Measurements from ENCODE around the gene SAMHD1. TPM values are rescaled to one million over a fixed set of nuclear protein-coding genes. Genes with fewer than 3 reads are reported as not detected.
"Not testable (repeated sequence)": the region's sequence is repeated elsewhere in the genome, so short reads cannot be mapped to it uniquely, and the experiment has no call there.

Gene SAMHD1
- total and polyA plus RNA-seq, 7 experiments from 2014 or later, result 231 to 393 (median 271) TPM

- Histone ChIP-seq H3K36me3 (ENCODE audit: control insufficient read depth in 2 of 3, insufficient read depth in 3 of 3, low read length in 3 of 3) (peaks cover 26 to 62% (median 29%) of the 10 kb centered on the region in 3 experiments), H3K27ac (ENCODE audit: low read depth, low read length) (peak overlapping the region; percentile 55), H3K27me3 (ENCODE audit: control insufficient read depth in 2 of 2, insufficient read depth in 2 of 2, low read length in 2 of 2) (no peaks in the 10 kb centered on the region), H3K4me1 (ENCODE audit: control insufficient read depth in 2 of 2, insufficient read depth in 2 of 2, low read length in 2 of 2) (peaks cover 45 to 67% of the 10 kb centered on the region in 2 donors), H3K9me3 (ENCODE audit: control insufficient read depth in 2 of 3, low read length in 3 of 3) (no peaks in the 10 kb centered on the region), H3K4me3 (ENCODE audit: low read length) (no peak overlapping the region)
- POLR2A ChIA-PET, result interaction anchor here (0.6 to 1.8 kb wide), 7 partner anchors 8 to 26 kb away, joined by 3 to 5 read pairs (median 4); no protein-coding TSS in a partner anchor
- CTCF ChIA-PET, result interaction anchor here (0.8 to 1.3 kb wide), 6 partner anchors 17 to 75 kb away, joined by 3 to 4 read pairs (median 3); no protein-coding TSS in a partner anchor
- H3K36me3 Mint-ChIP-seq, result peaks cover 0 to 53% (median 40%) of the 10 kb centered on the region in 5 donors
- H3K4me1 Mint-ChIP-seq, result peaks cover 31 to 76% (median 63%) of the 10 kb centered on the region in 7 donors
- ATAC-seq (no peak), DNase-seq (no peak)
- intact Hi-C loops (cut with micrococcal nuclease), result no loop called here
- H3K27me3 Mint-ChIP-seq, result no peaks in the 10 kb centered on the region
- H3K27ac Mint-ChIP-seq, result peak overlapping the region in 7 of 9 donors; percentile 66 to 92 (median 86)
- no peaks in the 10 kb centered on the region for H3K9me3 Mint-ChIP-seq
- H3K4me3 Mint-ChIP-seq, result peak overlapping the region in 7 of 10 donors; percentile 19 to 72 (median 42)
Observed at GRCh38 chr20:36936341-36936740, 15.2 kb downstream of the SAMHD1 start.

- Histone ChIP-seq H3K36me3 (ENCODE audit: control insufficient read depth in 2 of 3, insufficient read depth in 3 of 3, low read length in 3 of 3) (peaks cover 38 to 68% (median 39%) of the 10 kb centered on the region in 3 experiments), H3K4me1 (ENCODE audit: control insufficient read depth in 2 of 2, insufficient read depth in 2 of 2, low read length in 2 of 2) (peaks cover 49 to 72% of the 10 kb centered on the region in 2 donors)
- not testable (repeated sequence) for H3K4me3 ChIP-seq (ENCODE audit: low read length); H3K27me3 ChIP-seq (ENCODE audit: control insufficient read depth in 2 of 2, insufficient read depth in 2 of 2, low read length in 2 of 2); ATAC-seq; H3K27ac ChIP-seq (ENCODE audit: low read depth, low read length); H3K27me3 Mint-ChIP-seq; H3K4me3 Mint-ChIP-seq; DNase-seq; H3K9me3 ChIP-seq (ENCODE audit: control insufficient read depth in 2 of 3, low read length in 3 of 3); H3K9me3 Mint-ChIP-seq
- H3K4me1 Mint-ChIP-seq, result peaks cover 18 to 82% (median 61%) of the 10 kb centered on the region in 7 donors
- ChIA-PET CTCF (interaction anchor here (0.5 to 1.1 kb wide), 2 partner anchors 13 to 330 kb away, joined by 4 to 5 read pairs; no protein-coding TSS in a partner anchor), POLR2A (interaction anchor here (0.9 to 4.6 kb wide), 6 partner anchors 10 to 65 kb away, joined by 3 to 37 read pairs (median 6); no protein-coding TSS in a partner anchor)
- peaks cover 0 to 58% (median 44%) of the 10 kb centered on the region in 5 donors for H3K36me3 Mint-ChIP-seq
- H3K27ac Mint-ChIP-seq, result peak overlapping the region in 4 of 9 donors; percentile 12 to 98 (median 97)
- intact Hi-C loops (cut with micrococcal nuclease), result loop anchor here (5.0 kb wide), 2 partner anchors 244 to 1201 kb away; partner anchors contain the start of genes MROH8 (in 1 of the 2) and RPN2 (in 1 of the 2)
Observed at GRCh38 chr20:36933571-36933970, 17.9 kb downstream of the SAMHD1 start.

- ATAC-seq (no peak), DNase-seq (no peak)
- no peaks in the 10 kb centered on the region for H3K27me3 Mint-ChIP-seq
- Histone ChIP-seq H3K27me3 (ENCODE audit: control insufficient read depth in 2 of 2, insufficient read depth in 2 of 2, low read length in 2 of 2) (no peaks in the 10 kb centered on the region), H3K4me1 (ENCODE audit: control insufficient read depth in 2 of 2, insufficient read depth in 2 of 2, low read length in 2 of 2) (peaks cover 47 to 64% of the 10 kb centered on the region in 2 donors), H3K36me3 (ENCODE audit: control insufficient read depth in 2 of 3, insufficient read depth in 3 of 3, low read length in 3 of 3) (peaks cover 37 to 69% (median 45%) of the 10 kb centered on the region in 3 experiments), H3K9me3 (ENCODE audit: control insufficient read depth in 2 of 3, low read length in 3 of 3) (no peaks in the 10 kb centered on the region), H3K4me3 (ENCODE audit: low read length) (no peak overlapping the region), H3K27ac (ENCODE audit: low read depth, low read length) (peak overlapping the region; percentile 34)
- ChIA-PET CTCF (interaction anchor here (0.5 to 1.1 kb wide), 3 partner anchors 13 to 329 kb away, joined by 3 to 5 read pairs (median 4); no protein-coding TSS in a partner anchor), POLR2A (interaction anchor here (0.7 to 4.6 kb wide), 7 partner anchors 9 to 82 kb away, joined by 3 to 37 read pairs (median 9); no protein-coding TSS in a partner anchor)
- H3K4me3 Mint-ChIP-seq, result peak overlapping the region in 8 of 10 donors; percentile 7 to 87 (median 48)
- intact Hi-C loops (cut with micrococcal nuclease), result loop anchor here (5.0 kb wide), 2 partner anchors 245 to 1200 kb away; partner anchors contain the start of genes MROH8 (in 1 of the 2) and RPN2 (in 1 of the 2)
- H3K36me3 Mint-ChIP-seq, result peaks cover 0 to 64% (median 44%) of the 10 kb centered on the region in 5 donors
- H3K4me1 Mint-ChIP-seq, result peaks cover 18 to 83% (median 61%) of the 10 kb centered on the region in 7 donors
- H3K9me3 Mint-ChIP-seq, result peaks cover 0 to 2% (median 0%) of the 10 kb centered on the region in 11 donors
- peak overlapping the region; percentile 71 to 99 (median 96) for H3K27ac Mint-ChIP-seq
Observed at GRCh38 chr20:36932476-36933426, 18.8 kb downstream of the SAMHD1 start.

GRCh38 chr20:36932067-36932466 is 19.4 kb downstream of the SAMHD1 start:
- intact Hi-C loops (cut with micrococcal nuclease), result loop anchor here (5.0 kb wide), 2 partner anchors 245 to 1200 kb away; partner anchors contain the start of genes MROH8 (in 1 of the 2) and RPN2 (in 1 of the 2)
- H3K36me3 ChIP-seq (ENCODE audit: control insufficient read depth in 2 of 3, insufficient read depth in 3 of 3, low read length in 3 of 3), result peaks cover 37 to 69% (median 45%) of the 10 kb centered on the region in 3 experiments
- peaks cover 0 to 66% (median 40%) of the 10 kb centered on the region in 5 donors for H3K36me3 Mint-ChIP-seq

GRCh38 chr20:36929691-36930090 is 21.8 kb downstream of the SAMHD1 start:
- H3K36me3 ChIP-seq (ENCODE audit: control insufficient read depth in 2 of 3, insufficient read depth in 3 of 3, low read length in 3 of 3), result peaks cover 34 to 68% (median 45%) of the 10 kb centered on the region in 3 experiments
- H3K4me3 ChIP-seq (ENCODE audit: low read length), result no peak overlapping the region
- DNase-seq (no peak), ATAC-seq (no peak)
- H3K9me3 ChIP-seq (ENCODE audit: control insufficient read depth in 2 of 3, low read length in 3 of 3), result no peaks in the 10 kb centered on the region
- H3K27ac Mint-ChIP-seq, result peak overlapping the region; percentile 68 to 99 (median 96)
- H3K27ac ChIP-seq (ENCODE audit: low read depth, low read length), result peak overlapping the region; percentile 70
- H3K4me1 ChIP-seq (ENCODE audit: control insufficient read depth in 2 of 2, insufficient read depth in 2 of 2, low read length in 2 of 2), result peaks cover 30 to 48% of the 10 kb centered on the region in 2 donors
- peaks cover 5 to 77% (median 57%) of the 10 kb centered on the region in 5 donors for H3K36me3 Mint-ChIP-seq
- intact Hi-C loops (cut with micrococcal nuclease), result loop anchor here (1.0 to 5.0 kb wide), 6 partner anchors 12 to 1197 kb away; partner anchors contain the start of genes MROH8 (in 1 of the 2), RPN2 (in 1 of the 2) and SAMHD1 (in 1 of the 2)
- H3K4me3 Mint-ChIP-seq, result peak overlapping the region in 8 of 10 donors; percentile 33 to 87 (median 78)
- no peaks in the 10 kb centered on the region for H3K27me3 Mint-ChIP-seq
- no peaks in the 10 kb centered on the region for H3K27me3 ChIP-seq (ENCODE audit: control insufficient read depth in 2 of 2, insufficient read depth in 2 of 2, low read length in 2 of 2)
- H3K9me3 Mint-ChIP-seq, result peaks cover 0 to 2% (median 0%) of the 10 kb centered on the region in 11 donors
- H3K4me1 Mint-ChIP-seq, result peaks cover 20 to 84% (median 63%) of the 10 kb centered on the region in 7 donors
- ChIA-PET POLR2A (interaction anchor here (0.7 to 4.6 kb wide), 9 partner anchors 8 to 248 kb away, joined by 3 to 37 read pairs (median 4); no protein-coding TSS in a partner anchor), CTCF (interaction anchor here (0.7 kb wide), 1 partner anchor 325 kb away, joined by 5 read pairs; no protein-coding TSS in a partner anchor)

More at GRCh38 chr20:36932067-36932466, 19.4 kb downstream of the SAMHD1 start:
- POLR2A ChIA-PET, result interaction anchor here (0.7 to 4.6 kb wide), 5 partner anchors 10 to 83 kb away, joined by 3 to 37 read pairs (median 9); no protein-coding TSS in a partner anchor
- H3K4me1 Mint-ChIP-seq, result peaks cover 14 to 81% (median 57%) of the 10 kb centered on the region in 7 donors
- Histone ChIP-seq H3K27ac (ENCODE audit: low read depth, low read length) (peak overlapping the region; percentile 35), H3K4me1 (ENCODE audit: control insufficient read depth in 2 of 2, insufficient read depth in 2 of 2, low read length in 2 of 2) (peaks cover 41 to 57% of the 10 kb centered on the region in 2 donors)
- peak overlapping the region; percentile 71 to 99 (median 96) for H3K27ac Mint-ChIP-seq
- H3K4me3 ChIP-seq (ENCODE audit: low read length); CTCF ChIA-PET; H3K27me3 ChIP-seq (ENCODE audit: control insufficient read depth in 2 of 2, insufficient read depth in 2 of 2, low read length in 2 of 2); H3K27me3 Mint-ChIP-seq; ATAC-seq; H3K9me3 ChIP-seq (ENCODE audit: control insufficient read depth in 2 of 3, low read length in 3 of 3); DNase-seq; H3K9me3 Mint-ChIP-seq: not testable (repeated sequence)
- H3K4me3 Mint-ChIP-seq, result peak overlapping the region in 7 of 10 donors; percentile 33 to 87 (median 62)
